ENCODE data around the gene TSHZ1. TPM values are rescaled to one million over a fixed set of nuclear protein-coding genes. Genes with fewer than 3 reads are reported as not detected.

Gene TSHZ1
- total RNA-seq, 1 donor from 2014 or later = 12.2 TPM

DNA sequence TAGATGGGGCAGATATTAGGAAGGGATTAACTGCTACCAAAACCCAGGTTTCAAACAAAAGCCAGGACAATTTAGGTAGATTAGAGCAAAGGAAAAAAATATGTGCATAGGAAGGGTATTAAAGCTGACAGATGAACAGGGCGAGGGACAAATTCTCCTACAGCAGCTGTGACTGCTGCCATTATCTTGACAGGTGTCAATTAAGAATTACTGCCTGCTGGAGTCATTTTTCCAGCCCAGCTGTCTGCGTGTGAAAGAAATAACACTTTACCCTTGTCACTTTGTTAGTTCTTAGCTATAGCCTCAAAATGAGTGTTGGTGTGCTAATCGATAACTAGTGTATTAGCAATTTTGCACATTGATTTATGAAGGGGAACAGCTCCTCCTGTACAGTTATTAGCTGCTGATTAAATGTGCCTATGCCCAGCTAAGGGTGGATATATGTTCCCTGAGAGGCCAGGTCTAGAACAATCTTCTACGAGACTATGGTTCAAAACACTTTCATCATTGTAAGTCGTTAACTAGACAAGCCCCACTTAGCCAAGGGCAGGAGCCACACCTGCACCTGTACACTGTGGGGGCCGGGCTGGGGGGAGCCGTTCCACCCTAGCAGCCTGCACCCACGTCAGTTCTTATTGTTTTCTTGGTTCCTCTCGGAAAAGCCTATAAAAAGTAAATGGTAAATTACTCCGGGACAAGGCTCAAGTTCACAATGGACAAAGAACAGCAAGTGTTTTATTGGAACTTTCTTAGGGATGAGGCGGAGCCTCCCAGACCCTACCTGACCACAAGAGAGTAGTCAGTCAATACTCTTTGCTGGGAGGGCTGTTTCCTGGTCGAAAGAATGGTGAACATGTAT lies 7.7 kb downstream of the TSHZ1 start:
- no peaks in the 10 kb centered on the region for H3K9me3 Mint-ChIP-seq (ENCODE audit: unreplicated experiment)
- DNase-seq (ENCODE audit: extremely low spot score, unreplicated experiment) = no peak
- H3K4me1 Mint-ChIP-seq (ENCODE audit: unreplicated experiment) = peaks cover 10% of the 10 kb centered on the region
- no peak overlapping the region for H3K4me3 Mint-ChIP-seq (ENCODE audit: unreplicated experiment)
- TF ChIP-seq, protein P1, sequence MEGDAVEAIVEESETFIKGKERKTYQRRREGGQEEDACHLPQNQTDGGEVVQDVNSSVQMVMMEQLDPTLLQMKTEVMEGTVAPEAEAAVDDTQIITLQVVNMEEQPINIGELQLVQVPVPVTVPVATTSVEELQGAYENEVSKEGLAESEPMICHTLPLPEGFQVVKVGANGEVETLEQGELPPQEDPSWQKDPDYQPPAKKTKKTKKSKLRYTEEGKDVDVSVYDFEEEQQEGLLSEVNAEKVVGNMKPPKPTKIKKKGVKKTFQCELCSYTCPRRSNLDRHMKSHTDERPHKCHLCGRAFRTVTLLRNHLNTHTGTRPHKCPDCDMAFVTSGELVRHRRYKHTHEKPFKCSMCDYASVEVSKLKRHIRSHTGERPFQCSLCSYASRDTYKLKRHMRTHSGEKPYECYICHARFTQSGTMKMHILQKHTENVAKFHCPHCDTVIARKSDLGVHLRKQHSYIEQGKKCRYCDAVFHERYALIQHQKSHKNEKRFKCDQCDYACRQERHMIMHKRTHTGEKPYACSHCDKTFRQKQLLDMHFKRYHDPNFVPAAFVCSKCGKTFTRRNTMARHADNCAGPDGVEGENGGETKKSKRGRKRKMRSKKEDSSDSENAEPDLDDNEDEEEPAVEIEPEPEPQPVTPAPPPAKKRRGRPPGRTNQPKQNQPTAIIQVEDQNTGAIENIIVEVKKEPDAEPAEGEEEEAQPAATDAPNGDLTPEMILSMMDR (IDR thresholded peaks at IDR 0.05) = no peak
- no peaks in the 10 kb centered on the region for H3K27me3 Mint-ChIP-seq (ENCODE audit: unreplicated experiment)
- no peak overlapping the region for H3K27ac Mint-ChIP-seq (ENCODE audit: unreplicated experiment)
- H3K36me3 Mint-ChIP-seq (ENCODE audit: unreplicated experiment) = peaks cover 4% of the 10 kb centered on the region

DNA sequence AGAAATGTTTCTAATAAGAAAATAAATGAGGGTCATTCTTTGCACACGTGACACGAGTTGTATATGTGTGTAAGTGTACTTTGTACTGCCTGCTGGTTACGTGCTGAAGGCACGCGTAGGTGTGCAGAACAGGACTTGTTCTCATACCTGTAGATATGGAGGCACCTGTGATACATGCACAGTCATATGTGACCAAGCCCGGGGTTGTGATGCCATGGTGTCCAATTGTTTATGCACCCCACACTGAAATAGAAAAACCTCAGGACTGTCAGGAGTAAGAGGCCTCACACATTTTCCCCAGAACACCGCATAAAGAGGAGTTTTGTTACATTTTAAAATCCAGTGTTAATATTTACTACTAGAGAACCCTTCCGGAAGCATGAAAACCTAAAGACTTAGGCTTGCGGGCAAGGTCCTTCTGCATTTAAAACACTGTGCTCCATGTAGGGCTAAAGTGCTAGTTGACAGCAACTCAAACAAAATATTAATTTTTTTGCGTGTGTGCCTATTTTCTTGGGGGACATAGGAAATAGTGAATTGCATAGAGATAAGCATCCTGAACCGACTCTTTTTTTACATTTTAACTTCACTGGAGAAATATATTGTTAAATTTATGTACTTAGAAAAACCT lies 9.3 kb downstream of the TSHZ1 start:
- H3K27ac Mint-ChIP-seq (ENCODE audit: unreplicated experiment) = no peak overlapping the region

DNA sequence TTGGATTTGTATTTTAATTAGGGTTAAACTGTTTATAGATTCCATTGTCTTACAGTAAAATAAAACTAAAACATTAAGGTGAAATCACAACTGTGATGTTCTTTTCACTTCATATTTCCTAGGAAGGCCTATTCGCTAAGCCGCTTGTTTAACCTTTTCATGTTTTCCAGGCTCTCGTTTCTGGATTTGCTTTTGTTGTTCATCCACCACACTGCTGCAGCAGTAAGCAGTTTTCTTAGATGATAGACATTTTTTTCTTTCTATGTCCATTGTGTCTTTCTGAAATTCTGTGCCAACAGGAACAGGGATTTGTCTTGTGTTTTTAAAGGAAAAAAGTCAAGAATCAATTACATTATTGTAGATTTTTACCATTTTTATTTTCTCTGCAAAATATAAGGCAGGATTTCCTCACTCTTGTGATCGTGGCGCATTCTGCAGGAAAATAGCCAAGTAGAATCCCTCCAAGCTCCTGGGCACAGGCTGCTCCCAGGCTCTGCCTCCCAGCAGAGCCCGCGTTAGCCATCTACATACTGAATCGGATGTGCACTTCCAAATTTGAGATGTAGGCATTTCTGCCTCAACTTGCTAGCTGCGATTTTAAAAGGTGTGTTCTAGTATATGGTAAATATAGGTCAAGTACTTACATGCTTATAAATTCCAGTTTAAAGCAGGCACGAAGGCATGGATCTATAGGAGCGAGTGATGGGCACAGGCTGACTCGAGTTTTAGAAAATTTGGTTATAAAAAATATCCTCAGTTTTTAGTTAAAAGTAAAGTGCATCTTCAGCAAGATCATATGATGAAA lies 10.2 kb downstream of the TSHZ1 start:
- H3K27ac Mint-ChIP-seq (ENCODE audit: unreplicated experiment) = no peak overlapping the region
- DNase-seq (ENCODE audit: extremely low spot score, unreplicated experiment) = no peak

More for the DNA sequence above, 9.3 kb downstream of the TSHZ1 start:
- Mint-ChIP-seq H3K9me3 (ENCODE audit: unreplicated experiment) (no peaks in the 10 kb centered on the region), H3K4me3 (ENCODE audit: unreplicated experiment) (no peak overlapping the region), H3K27me3 (ENCODE audit: unreplicated experiment) (no peaks in the 10 kb centered on the region), H3K4me1 (ENCODE audit: unreplicated experiment) (peaks cover 5% of the 10 kb centered on the region), H3K36me3 (ENCODE audit: unreplicated experiment) (peaks cover 4% of the 10 kb centered on the region)
- DNase-seq (ENCODE audit: extremely low spot score, unreplicated experiment) = no peak
- TF ChIP-seq, protein P1 (IDR thresholded peaks at IDR 0.05) = no peak

DNA sequence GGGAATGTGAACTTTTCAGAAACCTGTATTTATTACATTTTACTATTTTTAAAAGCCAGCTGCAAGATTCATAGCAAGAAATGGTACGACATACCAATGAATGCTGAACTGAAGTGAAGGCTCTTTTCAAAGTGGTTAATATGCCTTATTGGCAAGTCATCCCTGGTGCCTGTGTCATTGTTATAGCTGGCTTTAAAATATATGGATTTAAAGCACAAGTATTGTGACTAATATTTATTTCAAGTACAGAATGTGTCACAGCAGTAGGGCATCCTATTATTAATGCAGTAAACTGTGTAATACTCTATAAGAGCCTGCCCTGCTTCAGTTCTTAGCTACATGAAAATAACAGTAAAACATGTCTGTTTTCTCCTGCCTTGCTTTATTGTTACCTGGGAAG lies 10.8 kb downstream of the TSHZ1 start:
- Mint-ChIP-seq H3K9me3 (ENCODE audit: unreplicated experiment) (no peaks in the 10 kb centered on the region), H3K36me3 (ENCODE audit: unreplicated experiment) (no peaks in the 10 kb centered on the region), H3K4me1 (ENCODE audit: unreplicated experiment) (peaks cover 8% of the 10 kb centered on the region), H3K4me3 (ENCODE audit: unreplicated experiment) (no peak overlapping the region), H3K27me3 (ENCODE audit: unreplicated experiment) (no peaks in the 10 kb centered on the region), H3K27ac (ENCODE audit: unreplicated experiment) (no peak overlapping the region)
- TF ChIP-seq, protein P1 (IDR thresholded peaks at IDR 0.05) = no peak
- no peak for DNase-seq (ENCODE audit: extremely low spot score, unreplicated experiment)

More for the DNA sequence above, 10.2 kb downstream of the TSHZ1 start:
- peaks cover 5% of the 10 kb centered on the region for H3K4me1 Mint-ChIP-seq (ENCODE audit: unreplicated experiment)
- H3K36me3 Mint-ChIP-seq (ENCODE audit: unreplicated experiment) = no peaks in the 10 kb centered on the region
- H3K4me3 Mint-ChIP-seq (ENCODE audit: unreplicated experiment) = no peak overlapping the region
- H3K27me3 Mint-ChIP-seq (ENCODE audit: unreplicated experiment) = no peaks in the 10 kb centered on the region
- no peaks in the 10 kb centered on the region for H3K9me3 Mint-ChIP-seq (ENCODE audit: unreplicated experiment)
- TF ChIP-seq, protein P1 (IDR thresholded peaks at IDR 0.05) = no peak
